Measurements from ENCODE around the gene PIPOX. TPM values are rescaled to one million over a fixed set of nuclear protein-coding genes. Genes with fewer than 3 reads are reported as not detected.
A peak's percentile ranks its signal among the peaks of the same experiment; 100 is the strongest.

The PIPOX gene
- total and polyA plus RNA-seq, 2 of the 13 experiments (the other 11 are each of a cell fraction or from before 2014, with no cell fraction given): 87.3 to 154 TPM

DNA sequence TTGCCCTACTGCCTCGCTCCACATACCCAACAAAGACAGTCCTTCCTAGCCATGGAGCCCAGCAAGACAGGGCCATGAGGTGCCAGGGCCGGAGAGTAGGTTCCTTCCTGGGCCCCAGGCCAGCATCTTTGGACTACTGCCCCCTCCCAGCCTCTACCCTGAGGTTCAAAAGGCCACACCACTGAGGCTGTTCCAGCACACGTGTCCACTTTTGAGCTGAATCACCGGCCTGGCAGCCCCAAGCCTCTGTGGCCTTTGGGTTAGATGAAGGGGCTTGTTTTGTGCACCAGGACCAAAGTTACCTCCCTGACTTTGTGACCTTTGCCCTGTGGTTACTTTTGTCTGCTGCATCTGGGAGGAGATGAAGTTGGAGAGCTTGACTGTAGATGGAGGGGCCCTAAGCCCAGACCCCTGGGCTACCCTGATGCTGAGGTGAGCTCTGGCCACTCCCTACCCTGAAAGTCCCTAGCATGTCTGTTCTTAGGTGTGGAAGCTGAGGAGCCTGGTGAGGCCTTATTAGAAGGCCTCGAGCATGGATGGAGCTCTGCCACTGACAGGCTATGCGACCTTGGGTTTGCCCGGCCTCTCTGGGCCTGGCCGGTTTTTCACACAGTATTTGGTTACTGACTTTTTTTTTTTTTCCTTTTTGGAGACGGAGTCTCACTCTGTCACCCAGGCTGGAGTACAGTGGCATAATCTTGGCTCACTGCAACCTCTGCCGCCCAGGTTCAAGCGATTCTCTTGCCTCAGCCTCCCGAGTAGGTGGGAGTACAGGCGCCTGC is 49.1 kb upstream of the PIPOX start (continued):
- TF ChIP-seq, protein P1, sequence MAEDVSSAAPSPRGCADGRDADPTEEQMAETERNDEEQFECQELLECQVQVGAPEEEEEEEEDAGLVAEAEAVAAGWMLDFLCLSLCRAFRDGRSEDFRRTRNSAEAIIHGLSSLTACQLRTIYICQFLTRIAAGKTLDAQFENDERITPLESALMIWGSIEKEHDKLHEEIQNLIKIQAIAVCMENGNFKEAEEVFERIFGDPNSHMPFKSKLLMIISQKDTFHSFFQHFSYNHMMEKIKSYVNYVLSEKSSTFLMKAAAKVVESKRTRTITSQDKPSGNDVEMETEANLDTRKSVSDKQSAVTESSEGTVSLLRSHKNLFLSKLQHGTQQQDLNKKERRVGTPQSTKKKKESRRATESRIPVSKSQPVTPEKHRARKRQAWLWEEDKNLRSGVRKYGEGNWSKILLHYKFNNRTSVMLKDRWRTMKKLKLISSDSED (CRISPR knock-in tag; IDR thresholded peaks at IDR 0.05): no peak
- TF ChIP-seq RBM39 (IDR thresholded peaks at IDR 0.05; ENCODE audit: low read depth, low read length, poor library complexity, severe bottlenecking) (no peak), TEAD3 (CRISPR knock-in tag; optimal IDR thresholded peaks at IDR 0.05; ENCODE audit: borderline replicate concordance) (peak; percentile 38), GZF1 (CRISPR knock-in tag; IDR thresholded peaks at IDR 0.05) (0 out of 2 replicates have a peak, but pooled peaks have one; percentile 30), HMGA1 (CRISPR knock-in tag; conservative IDR thresholded peaks at IDR 0.05) (no peak), YEATS2 (CRISPR knock-in tag; IDR thresholded peaks at IDR 0.05; ENCODE audit: borderline replicate concordance) (no peak), GABPB1 (CRISPR knock-in tag; IDR thresholded peaks at IDR 0.05) (no peak), ZMAT3 (CRISPR knock-in tag; conservative IDR thresholded peaks at IDR 0.05) (0 out of 2 replicates have a peak, but pooled peaks have one; percentile 67), SPEN (CRISPR knock-in tag; IDR thresholded peaks at IDR 0.05; ENCODE audit: low read depth) (no peak), IRF2 (CRISPR knock-in tag; IDR thresholded peaks at IDR 0.05) (no peak), THAP11 (CRISPR knock-in tag; IDR thresholded peaks at IDR 0.05) (no peak), MTF2 (CRISPR knock-in tag; IDR thresholded peaks at IDR 0.05; ENCODE audit: borderline replicate concordance) (no peak), KAT2B (IDR thresholded peaks at IDR 0.05; ENCODE audit: borderline replicate concordance, low read depth, low read length) (no peak), AGO1 (IDR thresholded peaks at IDR 0.05; ENCODE audit: low read depth, low read length, poor library complexity, severe bottlenecking) (no peak), KDM5A (IDR thresholded peaks at IDR 0.05; ENCODE audit: borderline replicate concordance, low read length) (no peak), ZNF619 (CRISPR knock-in tag; IDR thresholded peaks at IDR 0.05) (no peak), ZNF878 (CRISPR knock-in tag; IDR thresholded peaks at IDR 0.05) (no peak), NR2F1 (CRISPR knock-in tag; IDR thresholded peaks at IDR 0.05) (peak; percentile 53 to 55; a peak in 2 of 4 replicates)
- TF ChIP-seq, protein P2, sequence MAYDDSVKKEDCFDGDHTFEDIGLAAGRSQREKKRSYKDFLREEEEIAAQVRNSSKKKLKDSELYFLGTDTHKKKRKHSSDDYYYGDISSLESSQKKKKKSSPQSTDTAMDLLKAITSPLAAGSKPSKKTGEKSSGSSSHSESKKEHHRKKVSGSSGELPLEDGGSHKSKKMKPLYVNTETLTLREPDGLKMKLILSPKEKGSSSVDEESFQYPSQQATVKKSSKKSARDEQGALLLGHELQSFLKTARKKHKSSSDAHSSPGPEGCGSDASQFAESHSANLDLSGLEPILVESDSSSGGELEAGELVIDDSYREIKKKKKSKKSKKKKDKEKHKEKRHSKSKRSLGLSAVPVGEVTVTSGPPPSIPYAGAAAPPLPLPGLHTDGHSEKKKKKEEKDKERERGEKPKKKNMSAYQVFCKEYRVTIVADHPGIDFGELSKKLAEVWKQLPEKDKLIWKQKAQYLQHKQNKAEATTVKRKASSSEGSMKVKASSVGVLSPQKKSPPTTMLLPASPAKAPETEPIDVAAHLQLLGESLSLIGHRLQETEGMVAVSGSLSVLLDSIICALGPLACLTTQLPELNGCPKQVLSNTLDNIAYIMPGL (CRISPR knock-in tag; IDR thresholded peaks at IDR 0.05; ENCODE audit: borderline replicate concordance in 1 of 2, low read depth in 1 of 2): no peak
- TF ChIP-seq, protein P3, sequence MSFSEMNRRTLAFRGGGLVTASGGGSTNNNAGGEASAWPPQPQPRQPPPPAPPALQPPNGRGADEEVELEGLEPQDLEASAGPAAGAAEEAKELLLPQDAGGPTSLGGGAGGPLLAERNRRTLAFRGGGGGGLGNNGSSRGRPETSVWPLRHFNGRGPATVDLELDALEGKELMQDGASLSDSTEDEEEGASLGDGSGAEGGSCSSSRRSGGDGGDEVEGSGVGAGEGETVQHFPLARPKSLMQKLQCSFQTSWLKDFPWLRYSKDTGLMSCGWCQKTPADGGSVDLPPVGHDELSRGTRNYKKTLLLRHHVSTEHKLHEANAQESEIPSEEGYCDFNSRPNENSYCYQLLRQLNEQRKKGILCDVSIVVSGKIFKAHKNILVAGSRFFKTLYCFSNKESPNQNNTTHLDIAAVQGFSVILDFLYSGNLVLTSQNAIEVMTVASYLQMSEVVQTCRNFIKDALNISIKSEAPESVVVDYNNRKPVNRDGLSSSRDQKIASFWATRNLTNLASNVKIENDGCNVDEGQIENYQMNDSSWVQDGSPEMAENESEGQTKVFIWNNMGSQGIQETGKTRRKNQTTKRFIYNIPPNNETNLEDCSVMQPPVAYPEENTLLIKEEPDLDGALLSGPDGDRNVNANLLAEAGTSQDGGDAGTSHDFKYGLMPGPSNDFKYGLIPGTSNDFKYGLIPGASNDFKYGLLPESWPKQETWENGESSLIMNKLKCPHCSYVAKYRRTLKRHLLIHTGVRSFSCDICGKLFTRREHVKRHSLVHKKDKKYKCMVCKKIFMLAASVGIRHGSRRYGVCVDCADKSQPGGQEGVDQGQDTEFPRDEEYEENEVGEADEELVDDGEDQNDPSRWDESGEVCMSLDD (CRISPR knock-in tag; IDR thresholded peaks at IDR 0.05; ENCODE audit: borderline replicate concordance): no peak
- TF ChIP-seq, protein P4, sequence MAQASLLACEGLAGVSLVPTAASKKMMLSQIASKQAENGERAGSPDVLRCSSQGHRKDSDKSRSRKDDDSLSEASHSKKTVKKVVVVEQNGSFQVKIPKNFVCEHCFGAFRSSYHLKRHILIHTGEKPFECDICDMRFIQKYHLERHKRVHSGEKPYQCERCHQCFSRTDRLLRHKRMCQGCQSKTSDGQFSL (CRISPR knock-in tag; IDR thresholded peaks at IDR 0.05): no peak
- TF ChIP-seq, protein P5, sequence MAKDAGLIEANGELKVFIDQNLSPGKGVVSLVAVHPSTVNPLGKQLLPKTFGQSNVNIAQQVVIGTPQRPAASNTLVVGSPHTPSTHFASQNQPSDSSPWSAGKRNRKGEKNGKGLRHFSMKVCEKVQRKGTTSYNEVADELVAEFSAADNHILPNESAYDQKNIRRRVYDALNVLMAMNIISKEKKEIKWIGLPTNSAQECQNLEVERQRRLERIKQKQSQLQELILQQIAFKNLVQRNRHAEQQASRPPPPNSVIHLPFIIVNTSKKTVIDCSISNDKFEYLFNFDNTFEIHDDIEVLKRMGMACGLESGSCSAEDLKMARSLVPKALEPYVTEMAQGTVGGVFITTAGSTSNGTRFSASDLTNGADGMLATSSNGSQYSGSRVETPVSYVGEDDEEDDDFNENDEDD (CRISPR knock-in tag; IDR thresholded peaks at IDR 0.05; ENCODE audit: borderline replicate concordance): no peak
